Stimulated activated CD8-positive, alpha-beta memory T cell treated with anti-CD3 and anti-CD28 coated beads, Interleukin-15, amount 100 ng/mL, for 1 hour (primary cell): ENCODE results near the gene NCOA3.

ENCODE experiments used
- DNase-seq: peaks from one replicate; pipeline ENCODE4 v3.0.0-alpha.2; 2020; ENCODE audit warnings: low read depth

Gene NCOA3

DNA sequence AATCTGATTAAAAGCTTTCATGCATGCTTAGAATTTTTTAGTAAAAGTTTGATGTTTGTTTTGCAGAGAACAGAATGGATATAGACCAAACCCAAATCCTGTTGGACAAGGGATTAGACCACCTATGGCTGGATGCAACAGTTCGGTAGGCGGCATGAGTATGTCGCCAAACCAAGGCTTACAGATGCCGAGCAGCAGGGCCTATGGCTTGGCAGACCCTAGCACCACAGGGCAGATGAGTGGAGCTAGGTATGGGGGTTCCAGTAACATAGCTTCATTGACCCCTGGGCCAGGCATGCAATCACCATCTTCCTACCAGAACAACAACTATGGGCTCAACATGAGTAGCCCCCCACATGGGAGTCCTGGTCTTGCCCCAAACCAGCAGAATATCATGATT, 133.6 kb downstream of the NCOA3 start:
- no peak for DNase-seq

DNA sequence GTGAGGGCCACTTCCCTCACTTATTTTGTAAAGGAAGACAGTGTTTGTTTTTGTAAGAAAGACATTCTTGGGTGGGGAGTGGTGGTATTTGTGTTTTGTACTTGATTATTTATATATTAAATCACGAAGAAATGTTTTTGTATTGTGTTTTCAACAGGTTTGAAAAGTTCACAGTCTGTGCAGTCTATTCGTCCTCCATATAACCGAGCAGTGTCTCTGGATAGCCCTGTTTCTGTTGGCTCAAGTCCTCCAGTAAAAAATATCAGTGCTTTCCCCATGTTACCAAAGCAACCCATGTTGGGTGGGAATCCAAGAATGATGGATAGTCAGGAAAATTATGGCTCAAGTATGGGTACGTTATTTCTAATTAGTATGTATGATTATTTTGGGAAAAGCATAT, 137.2 kb downstream of the NCOA3 start:
- DNase-seq: no peak

DNA sequence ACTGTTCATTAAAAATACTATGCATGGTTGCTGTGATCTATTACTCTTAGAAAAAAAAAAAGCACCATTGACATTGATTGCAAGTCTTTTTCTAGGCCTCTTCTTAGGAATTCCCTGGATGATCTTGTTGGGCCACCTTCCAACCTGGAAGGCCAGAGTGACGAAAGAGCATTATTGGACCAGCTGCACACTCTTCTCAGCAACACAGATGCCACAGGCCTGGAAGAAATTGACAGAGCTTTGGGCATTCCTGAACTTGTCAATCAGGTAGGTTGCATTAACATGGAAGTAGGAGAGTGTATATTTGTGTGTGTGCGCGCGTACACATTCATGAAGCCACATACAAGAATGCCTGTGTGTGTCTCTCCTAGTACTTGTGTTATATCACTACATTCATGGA, 140.4 kb downstream of the NCOA3 start:
- DNase-seq: no peak

DNA sequence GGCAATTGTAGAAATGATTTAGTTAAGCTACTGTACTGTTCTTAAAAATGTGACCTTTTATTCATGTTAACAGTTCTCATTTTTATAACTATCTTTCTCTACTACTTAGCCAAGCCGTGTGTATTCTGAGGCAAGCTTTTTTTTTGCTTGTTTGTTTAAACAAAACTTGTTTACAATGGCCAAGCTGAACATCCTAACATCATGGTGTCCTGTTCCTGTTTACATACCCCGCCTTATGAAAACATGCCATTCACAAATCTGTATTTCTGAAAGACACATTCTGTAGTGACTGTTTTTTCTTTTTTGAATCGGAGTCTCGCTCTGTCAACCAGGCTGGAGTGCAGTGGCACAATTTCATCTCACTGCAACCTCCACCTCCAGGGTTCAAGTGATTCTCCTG, 140.9 kb downstream of the NCOA3 start:
- no peak for DNase-seq

DNA sequence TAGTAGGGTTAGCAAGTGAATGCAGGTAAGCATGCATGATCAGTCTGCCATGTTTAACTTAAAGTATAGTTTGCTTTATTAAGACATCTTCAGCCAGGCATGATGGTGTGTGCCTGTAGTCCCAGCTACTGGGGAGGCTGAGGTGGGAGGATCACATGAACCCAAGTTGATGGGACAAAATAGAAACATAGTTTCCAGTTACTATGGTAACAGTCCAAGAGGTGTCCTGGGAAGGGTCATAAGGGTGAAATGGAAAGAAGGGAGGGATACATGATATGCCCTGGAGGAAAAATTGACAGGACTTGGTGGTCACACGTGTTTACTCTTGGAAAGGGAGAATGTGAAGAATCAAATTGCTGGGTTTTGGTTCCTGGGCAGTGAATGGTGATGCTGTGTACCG, 143.9 kb downstream of the NCOA3 start:
- no peak for DNase-seq

DNA sequence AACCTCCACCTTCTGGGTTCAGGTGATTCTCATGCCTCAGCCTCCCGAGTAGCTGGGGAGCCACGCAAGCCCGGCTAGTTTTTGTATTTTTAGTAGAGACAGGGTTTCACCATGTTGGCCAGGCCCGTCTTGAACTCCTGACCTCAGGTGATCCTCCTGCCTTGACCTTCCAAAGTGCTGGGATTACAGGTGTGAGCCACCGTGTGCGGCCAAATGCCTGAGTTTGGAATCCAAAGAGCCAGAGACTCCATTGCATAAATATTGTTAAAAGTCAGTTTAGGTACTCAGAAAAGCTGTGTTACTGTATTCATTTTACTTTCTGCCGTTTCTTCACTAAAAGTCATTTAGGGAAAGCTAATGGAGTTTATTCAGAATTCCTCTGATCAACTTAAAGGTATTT, 146.3 kb downstream of the NCOA3 start:
- no peak for DNase-seq

DNA sequence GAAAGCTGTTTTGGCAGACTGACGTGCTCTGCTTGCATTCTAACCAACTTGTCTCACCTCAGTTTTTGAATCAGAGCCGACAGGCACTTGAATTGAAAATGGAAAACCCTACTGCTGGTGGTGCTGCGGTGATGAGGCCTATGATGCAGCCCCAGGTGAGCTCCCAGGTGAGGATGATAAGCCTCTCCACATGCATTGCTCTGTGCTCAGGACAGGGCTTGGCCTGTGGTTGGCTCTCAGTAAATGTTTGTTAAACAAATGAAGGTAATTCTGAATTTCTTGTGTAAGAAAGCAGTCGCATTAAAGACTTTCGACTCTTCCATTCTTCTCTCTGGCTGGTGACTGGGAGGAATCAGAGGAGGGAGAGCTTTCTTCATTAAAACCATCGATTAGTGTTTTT, 147.3 kb downstream of the NCOA3 start:
- DNase-seq: no peak

DNA sequence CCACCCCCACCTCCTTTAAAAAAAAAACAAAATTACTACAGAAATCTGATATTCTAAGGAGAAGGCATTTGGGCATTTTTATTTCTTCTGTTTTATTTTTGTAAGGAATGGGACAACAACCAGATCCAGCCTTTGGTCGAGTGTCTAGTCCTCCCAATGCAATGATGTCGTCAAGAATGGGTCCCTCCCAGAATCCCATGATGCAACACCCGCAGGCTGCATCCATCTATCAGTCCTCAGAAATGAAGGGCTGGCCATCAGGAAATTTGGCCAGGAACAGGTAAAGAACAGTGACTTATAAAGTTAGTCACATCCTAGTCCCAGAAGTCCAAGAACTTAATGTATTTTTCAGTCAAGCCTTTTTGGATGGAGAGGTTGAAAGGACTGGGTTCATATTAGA, 150.6 kb downstream of the NCOA3 start:
- no peak for DNase-seq

DNA sequence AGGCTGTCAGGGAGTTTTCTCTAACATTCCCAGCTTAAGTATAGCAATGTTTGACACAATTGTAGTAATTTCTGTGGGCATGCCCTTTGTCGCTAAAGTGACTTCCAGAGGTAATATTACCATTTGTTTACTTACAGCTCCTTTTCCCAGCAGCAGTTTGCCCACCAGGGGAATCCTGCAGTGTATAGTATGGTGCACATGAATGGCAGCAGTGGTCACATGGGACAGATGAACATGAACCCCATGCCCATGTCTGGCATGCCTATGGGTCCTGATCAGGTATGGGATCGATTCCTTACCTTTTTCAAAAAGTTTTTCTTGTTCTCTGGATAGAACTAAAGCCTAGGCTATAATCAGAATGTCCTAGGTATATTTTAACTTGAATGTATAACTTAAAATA, 151.1 kb downstream of the NCOA3 start:
- no peak for DNase-seq

DNA sequence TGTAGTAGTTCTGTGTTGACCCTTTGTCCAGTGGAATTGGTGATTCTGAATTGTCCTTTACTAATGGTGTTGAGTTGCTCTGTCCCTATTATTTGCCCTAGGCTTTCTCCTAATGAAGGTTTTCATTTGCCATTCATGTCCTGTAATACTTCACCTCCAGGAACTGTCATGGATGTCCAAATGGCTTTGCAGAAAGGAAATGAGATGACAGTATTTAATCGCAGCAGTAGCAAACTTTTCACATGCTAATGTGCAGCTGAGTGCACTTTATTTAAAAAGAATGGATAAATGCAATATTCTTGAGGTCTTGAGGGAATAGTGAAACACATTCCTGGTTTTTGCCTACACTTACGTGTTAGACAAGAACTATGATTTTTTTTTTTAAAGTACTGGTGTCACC, 152.2 kb downstream of the NCOA3 start:
- DNase-seq: no peak

DNA sequence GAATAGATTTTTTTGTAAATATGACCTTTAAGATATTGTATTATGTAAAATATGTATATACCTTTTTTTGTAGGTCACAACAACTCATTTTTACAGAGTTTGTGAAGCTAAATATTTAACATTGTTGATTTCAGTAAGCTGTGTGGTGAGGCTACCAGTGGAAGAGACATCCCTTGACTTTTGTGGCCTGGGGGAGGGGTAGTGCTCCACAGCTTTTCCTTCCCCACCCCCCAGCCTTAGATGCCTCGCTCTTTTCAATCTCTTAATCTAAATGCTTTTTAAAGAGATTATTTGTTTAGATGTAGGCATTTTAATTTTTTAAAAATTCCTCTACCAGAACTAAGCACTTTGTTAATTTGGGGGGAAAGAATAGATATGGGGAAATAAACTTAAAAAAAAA, 152.7 kb downstream of the NCOA3 start:
- no peak for DNase-seq

DNA sequence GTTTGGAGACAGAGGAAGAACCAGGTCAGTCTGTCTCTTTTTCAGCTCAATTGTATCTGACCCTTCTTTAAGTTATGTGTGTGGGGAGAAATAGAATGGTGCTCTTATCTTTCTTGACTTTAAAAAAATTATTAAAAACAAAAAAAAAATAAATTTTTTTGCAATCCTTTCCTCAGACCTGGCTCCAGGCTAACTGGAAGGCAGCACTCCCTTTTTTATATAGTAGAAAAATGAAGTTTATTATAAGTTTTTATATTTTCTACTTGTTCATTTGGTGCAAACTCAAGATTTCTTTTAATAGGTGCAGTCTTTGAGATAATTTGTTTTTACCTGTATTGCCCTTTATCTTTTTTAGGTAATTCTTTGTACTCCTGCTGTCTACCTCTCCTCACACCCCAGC, 153.9 kb downstream of the NCOA3 start:
- DNase-seq: no peak

DNA sequence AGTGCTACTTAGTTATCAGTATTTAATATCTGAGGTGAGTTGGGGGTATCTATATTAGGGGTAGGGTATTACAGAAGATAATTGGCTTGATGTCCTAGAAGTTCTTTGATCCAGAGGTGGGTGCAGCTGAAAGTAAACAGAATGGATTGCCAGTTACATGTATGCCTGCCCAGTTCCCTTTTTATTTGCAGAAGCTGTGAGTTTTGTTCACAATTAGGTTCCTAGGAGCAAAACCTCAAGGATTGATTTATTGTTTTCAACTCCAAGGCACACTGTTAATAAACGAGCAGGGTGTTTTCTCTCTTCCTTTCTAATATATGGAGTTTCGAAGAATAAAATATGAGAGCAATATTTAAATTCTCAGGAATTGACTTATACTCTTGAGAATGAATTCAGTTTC, 154.6 kb downstream of the NCOA3 start:
- no peak for DNase-seq

DNA sequence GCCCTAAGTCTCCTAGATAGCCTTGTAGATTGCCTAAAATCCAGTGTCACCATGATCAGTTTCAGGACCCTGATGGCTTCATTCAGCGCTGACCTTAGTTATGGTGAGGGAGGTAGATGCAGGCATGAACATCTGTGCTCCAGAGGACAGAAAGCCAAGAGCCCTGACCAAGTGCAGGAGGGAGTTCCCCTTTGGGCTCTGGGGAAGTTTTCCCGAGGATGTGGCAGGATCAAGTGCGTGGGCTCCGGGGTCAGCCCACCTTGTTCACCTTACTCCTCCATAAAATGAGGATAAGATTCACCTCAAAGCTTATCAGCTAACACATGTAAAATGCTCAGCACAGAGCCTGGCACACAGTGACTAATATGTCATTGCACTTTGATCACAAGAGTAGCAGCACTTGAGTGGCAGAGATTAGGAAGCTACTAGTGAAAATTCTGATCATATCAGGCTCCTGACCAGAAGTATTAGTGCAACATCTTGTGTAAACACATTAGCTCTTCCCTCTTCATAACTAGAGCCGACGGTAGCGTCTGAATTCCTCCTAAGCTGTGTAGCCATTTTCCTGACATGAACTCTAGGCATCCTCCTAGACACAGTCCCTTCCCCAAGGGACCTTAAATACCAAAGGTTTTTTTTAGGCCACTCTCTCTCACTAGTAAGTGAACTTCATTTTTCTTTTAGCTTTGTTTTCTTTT, 158.4 kb downstream of the NCOA3 start:
- no peak for DNase-seq

DNA sequence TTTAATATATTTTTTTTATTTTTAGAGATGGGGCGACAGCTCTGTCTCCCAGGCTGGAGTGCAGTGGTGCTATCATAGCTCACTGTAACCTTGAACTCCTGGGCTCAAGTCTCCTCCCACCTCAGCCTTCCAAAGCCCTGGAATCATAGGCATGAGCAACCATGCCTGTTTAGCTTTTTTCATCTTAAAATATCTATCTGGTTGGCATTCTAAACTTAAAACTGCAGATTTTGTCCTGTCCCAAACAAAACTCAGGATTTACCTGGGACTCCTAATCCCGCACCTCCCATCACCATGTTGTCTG, 158.9 kb downstream of the NCOA3 start:
- DNase-seq: no peak

DNA sequence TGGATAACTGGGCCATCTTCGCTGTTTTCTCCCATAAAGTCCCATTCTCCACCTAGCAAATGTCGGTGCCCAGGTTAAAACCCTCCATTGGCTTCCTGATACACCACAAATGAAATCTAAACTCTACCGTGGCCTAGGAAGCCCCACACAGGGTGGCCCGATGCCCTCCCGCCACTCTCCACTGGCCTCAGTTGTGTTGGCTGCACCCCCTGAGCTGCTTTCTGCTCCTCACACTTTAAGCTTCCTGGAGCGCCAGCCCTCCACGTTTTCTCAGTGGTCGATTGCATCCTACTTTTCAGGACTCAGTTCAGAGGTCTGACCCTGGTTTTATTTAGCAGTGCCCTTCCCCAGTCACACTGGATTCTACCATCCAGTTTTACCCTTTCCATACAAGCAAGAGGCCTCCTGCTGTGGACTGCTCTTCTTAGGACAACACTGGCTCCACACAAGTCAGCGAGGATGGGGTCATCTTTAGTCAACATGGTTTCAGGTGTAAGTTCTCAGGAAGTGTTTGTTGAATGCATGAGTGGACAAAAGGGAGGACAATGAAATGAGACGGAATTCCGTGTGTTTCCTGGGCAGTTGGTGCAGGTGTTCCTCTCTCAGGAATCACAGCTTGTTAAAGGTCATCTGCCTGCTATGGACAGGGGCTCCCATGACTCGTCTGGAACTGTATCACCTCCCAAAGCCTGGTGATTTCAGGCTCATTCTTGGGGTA, 159.5 kb downstream of the NCOA3 start:
- no peak for DNase-seq

DNA sequence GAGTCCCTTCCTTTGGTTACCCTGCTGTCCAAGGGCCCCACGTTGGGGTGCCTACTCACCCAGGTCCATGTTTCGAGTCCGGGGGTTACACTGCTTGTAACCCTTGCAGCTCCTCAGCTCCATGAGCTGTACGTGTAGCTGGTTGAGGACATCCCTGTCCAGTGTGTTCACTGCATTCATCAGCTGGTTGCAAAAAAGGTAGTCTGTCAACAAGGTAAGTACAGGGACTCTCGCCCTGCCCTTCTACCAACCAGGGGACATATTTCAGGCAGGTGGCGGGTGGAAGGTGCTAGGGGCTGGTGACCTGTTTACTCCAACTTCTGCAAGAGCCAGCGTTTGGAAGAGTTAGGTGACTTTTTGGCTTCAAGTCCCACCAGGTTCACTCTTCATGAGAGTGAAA, 160.0 kb downstream of the NCOA3 start:
- DNase-seq: no peak

DNA sequence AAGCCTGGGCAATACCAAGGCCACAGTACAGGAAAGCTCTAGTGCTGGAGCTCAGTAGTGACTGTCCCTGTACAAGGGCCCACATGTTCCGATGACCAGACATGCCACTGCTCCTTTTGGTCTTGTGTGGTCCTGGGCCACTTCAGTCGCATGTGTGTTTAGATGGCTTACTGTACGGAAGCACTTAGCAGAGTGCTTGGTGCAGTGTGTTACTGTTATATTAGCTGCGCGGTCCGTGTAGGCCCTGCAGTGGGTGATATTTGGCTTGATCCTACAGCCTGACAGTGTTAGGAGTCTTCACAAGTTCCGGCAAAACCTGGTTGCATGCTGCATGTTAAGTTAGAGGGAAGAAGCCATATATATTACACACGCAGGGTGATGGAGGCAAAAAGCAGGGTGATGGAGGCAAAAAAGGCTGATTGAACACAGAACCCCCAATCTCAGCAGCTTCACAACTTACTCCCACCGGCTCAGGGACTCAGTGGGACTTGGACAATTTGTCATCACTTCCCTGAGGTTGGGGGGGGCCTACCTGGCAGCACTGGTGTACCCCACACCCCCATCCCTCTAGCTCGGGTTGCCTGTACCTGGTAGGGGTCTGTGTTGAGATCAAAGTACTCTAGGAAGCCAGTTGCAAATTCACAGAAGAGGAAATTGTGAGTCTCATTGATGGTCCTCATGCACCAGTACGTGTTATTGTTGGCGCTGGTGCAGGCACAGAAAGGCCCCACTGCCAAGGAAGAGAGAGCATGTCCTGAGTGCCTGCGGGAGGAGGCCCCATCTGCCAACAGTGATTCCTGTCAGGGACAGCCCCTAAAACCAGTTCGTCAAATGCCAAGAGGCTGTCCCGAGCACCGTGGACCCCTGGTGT, 161.0 kb downstream of the NCOA3 start:
- DNase-seq: no peak

DNA sequence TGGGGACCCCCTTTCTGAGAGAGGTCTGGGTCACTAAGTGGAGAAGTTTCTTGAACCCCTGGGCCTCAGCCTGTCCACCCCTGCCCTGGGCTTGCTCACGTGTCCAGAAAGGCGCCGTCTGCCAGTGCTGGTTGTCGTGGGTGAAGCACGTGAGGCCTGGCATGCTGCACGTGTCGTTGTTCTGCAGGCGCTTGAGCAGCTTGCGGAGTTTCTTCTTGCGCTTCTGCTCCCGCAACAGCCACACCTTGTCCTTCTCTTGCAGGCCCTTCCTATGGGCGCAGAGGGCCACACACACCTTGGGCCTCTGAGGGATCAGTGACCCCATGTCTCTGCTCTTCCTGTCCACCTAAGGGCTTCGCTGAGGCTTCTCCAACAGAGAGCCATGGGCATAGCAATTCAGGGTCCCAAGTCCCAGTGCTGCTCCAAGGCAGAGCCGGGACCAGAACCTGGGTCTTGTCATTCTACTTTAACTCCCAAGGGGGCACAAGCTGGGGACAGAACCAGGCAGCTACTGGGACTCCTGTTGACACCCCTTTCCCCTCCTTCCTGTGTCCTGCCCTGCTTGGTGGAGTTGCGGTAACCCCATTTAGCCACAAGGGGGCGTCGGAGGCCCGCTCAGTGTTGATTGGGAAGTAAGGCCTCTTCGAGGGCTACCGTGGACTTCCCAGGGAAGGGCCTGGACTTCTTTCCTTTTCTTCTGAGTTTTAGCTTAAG, 161.8 kb downstream of the NCOA3 start:
- DNase-seq: peak; percentile 53

DNA sequence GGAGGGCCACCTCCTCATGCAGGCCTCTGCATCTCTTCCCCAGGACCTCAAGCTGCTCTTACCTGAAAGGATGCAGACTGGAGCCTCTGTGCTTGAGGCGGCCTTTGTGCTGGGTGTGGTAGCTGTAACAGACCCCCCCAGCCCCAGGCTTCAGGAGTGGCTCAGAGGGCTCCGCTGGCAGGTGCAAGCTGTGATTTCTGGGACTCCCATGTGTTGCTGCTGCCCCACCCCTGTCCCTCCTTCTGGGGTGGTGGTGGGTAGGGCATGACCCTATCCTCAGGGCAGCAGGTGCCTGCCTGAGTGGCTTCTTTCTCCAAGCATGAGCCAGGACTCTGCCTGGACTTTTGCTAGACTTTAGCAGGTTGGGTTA, 162.4 kb downstream of the NCOA3 start:
- DNase-seq: no peak

DNA sequence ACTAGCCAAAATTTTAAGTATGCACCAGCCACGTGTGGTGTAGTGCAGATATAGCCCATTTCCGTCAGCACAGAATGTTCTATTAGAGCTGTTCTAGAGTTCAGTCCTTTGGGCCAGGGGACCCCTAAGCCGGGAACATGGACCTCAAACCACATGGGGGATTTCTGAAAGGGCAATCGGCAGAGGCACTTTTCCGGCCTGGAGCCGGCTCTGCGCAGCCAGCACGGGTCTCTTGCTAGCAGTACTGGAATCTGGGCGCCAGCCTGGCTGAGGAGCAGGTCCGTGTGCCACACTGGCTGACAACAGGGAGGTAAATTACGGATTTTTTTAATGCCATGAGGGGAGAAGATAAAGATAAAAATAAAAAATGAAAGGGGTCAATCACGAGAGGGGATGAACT, 163.1 kb downstream of the NCOA3 start:
- no peak for DNase-seq

DNA sequence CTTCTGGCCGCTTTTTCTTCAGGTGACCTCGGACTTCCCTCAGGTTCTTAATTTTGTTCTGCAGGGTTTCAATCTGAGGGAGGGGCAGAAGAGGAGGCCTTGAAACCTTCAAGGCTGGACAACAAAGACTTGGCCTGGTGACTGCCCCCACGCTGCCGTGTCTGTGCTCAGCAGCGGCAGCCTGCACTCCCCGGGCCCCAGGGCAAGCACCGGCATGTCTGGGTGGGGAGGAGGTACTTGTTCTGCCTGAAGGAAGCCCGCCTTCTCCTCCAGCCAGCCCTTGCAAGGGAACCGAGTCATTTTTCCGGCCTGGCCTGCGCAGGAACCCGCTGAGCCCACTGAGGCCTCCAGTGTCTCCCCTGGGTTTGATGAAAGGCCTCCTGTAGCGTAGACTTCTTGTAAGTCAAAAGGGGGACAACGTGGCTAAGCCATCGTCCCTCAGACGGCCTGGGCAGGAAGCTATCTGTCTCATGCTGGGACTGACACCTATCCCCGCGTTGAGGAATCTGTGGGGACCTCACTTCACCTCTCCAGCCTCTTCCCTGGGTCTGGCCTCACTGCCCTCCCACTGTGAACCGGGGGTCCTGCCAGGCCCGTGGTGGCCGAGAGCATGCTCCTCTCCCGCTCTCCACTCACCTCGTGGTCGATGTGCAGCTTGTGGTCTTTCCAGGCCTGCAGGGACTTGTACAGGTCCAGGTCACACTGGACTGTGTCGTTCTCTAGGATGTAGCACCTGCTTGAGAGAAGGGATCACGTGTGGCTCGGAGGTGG, 163.7 kb downstream of the NCOA3 start:
- DNase-seq: no peak
